ENCODE data around the gene CCDC149.

Gene CCDC149

DNA sequence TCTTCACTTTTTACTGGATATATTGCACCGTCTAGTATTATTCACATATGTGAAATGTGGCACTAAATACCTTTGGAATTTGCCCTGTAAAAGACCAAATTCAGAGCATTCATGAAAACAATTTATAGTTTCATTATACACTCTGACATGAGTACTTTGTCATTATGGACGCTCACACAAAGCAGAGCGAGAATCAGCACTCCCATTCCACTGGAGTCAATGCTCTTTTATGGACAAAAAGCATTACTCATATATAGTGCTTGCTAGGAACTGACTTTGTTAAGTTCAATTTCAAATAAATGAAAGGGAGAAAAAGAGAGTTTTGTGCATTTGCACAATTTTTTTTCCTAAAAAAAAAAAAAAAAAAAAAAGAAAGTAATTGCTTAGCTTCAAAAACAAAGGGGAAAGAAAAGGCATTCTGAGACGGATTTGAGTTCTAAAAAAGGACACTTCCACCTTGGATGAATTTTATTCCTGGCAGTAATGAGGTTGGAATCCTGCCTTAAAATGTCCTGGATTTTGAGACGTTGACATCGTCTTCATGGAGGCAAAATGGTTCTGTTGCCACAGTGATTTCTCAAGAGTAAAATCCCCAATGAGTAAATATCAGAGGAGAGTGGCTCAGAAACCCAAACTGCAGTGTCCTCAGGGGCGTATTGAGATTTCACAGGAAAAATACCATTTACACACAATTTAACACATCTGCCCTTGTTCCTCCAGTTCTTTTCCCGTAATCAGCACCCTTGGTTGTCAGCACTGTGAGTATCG is 34.8 kb downstream of the CCDC149 start:
- TF ChIP-seq, protein P1, sequence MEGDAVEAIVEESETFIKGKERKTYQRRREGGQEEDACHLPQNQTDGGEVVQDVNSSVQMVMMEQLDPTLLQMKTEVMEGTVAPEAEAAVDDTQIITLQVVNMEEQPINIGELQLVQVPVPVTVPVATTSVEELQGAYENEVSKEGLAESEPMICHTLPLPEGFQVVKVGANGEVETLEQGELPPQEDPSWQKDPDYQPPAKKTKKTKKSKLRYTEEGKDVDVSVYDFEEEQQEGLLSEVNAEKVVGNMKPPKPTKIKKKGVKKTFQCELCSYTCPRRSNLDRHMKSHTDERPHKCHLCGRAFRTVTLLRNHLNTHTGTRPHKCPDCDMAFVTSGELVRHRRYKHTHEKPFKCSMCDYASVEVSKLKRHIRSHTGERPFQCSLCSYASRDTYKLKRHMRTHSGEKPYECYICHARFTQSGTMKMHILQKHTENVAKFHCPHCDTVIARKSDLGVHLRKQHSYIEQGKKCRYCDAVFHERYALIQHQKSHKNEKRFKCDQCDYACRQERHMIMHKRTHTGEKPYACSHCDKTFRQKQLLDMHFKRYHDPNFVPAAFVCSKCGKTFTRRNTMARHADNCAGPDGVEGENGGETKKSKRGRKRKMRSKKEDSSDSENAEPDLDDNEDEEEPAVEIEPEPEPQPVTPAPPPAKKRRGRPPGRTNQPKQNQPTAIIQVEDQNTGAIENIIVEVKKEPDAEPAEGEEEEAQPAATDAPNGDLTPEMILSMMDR (IDR thresholded peaks at IDR 0.05; ENCODE audit: insufficient read depth, low read length, poor library complexity, severe bottlenecking), result no peak
- no peak for TF ChIP-seq EZH2phosphoT487 (conservative IDR thresholded peaks at IDR 0.05; ENCODE audit: low read length)
- no peaks in the 10 kb centered on the region for H4K20me1 ChIP-seq (ENCODE audit: low read depth, low read length)
- H3K27ac ChIP-seq (ENCODE audit: low read depth, low read length), result no peak overlapping the region
- no peak overlapping the region for H3K9ac ChIP-seq (ENCODE audit: low read length)
- H3K27me3 ChIP-seq (ENCODE audit: low read length), result no peaks in the 10 kb centered on the region
- H3K79me2 ChIP-seq (ENCODE audit: insufficient read depth, low read length), result no peaks in the 10 kb centered on the region
- no peaks in the 10 kb centered on the region for H3K36me3 ChIP-seq (ENCODE audit: low read length)
- no peak overlapping the region for H3K4me3 ChIP-seq (ENCODE audit: insufficient read depth, low read length, poor library complexity, severe bottlenecking)
- H3K9me2 ChIP-seq (replicated peaks; ENCODE audit: insufficient read depth, low read length), result no peaks in the 10 kb centered on the region
- no peak overlapping the region for H2AFZ ChIP-seq (ENCODE audit: low read depth, low read length, severe bottlenecking)
- H3K4me2 ChIP-seq (ENCODE audit: low read depth, low read length, poor library complexity, severe bottlenecking), result no peak overlapping the region
- no peaks in the 10 kb centered on the region for H3F3A ChIP-seq (ENCODE audit: insufficient read depth)
- H3K9me3 ChIP-seq (ENCODE audit: insufficient read depth, low read length), result no peaks in the 10 kb centered on the region

DNA sequence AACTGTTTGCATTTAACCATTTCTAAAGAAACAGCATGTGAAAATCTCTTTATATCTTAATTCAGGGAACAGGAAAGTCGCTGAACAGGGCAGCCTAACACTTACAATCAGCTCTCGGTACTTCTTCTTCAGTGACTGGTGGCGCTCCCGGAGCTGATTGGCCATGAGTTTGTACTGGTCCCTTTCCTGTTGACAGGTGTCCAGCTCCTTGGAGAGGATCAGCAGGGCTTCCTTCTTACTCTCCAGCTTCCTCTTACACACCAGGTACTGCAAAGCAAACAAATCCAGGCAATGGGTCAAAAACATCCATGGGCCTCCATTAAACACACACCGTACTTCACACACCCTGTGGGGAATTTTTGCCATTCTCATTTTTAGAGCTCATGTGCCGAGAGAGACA is 36.4 kb downstream of the CCDC149 start:
- Histone ChIP-seq H2AFZ (ENCODE audit: low read depth, low read length, severe bottlenecking) (no peak overlapping the region), H3K9ac (ENCODE audit: low read length) (no peak overlapping the region), H3K79me2 (ENCODE audit: insufficient read depth, low read length) (no peaks in the 10 kb centered on the region), H3K36me3 (ENCODE audit: low read length) (no peaks in the 10 kb centered on the region), H3K27ac (ENCODE audit: low read depth, low read length) (no peak overlapping the region), H3K9me2 (replicated peaks; ENCODE audit: insufficient read depth, low read length) (no peaks in the 10 kb centered on the region), H3K4me3 (ENCODE audit: insufficient read depth, low read length, poor library complexity, severe bottlenecking) (no peak overlapping the region), H3F3A (ENCODE audit: insufficient read depth) (no peaks in the 10 kb centered on the region), H3K9me3 (ENCODE audit: insufficient read depth, low read length) (no peaks in the 10 kb centered on the region), H3K27me3 (ENCODE audit: low read length) (no peaks in the 10 kb centered on the region), H3K4me2 (ENCODE audit: low read depth, low read length, poor library complexity, severe bottlenecking) (no peak overlapping the region), H4K20me1 (ENCODE audit: low read depth, low read length) (no peaks in the 10 kb centered on the region)
- TF ChIP-seq EZH2phosphoT487 (conservative IDR thresholded peaks at IDR 0.05; ENCODE audit: low read length), result no peak
- TF ChIP-seq, protein P1 (IDR thresholded peaks at IDR 0.05; ENCODE audit: insufficient read depth, low read length, poor library complexity, severe bottlenecking), result no peak

DNA sequence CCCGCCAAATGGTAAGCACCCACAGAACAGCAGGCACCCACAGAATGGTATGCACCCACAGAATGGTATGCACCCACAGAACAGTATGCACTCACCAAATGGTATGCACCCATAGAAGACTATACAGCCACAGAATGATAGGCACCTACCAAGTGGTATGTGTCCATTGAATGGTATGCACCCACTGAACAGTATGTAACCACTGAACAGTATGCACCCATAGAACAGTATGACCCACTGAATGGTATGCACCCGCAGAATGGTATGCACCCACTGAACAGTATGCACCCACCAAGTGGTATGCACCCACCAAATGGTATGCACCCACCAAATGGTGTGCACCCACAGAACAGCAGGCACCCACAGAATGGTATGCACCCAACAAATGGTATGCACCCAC is 40.1 kb downstream of the CCDC149 start:
- no peaks in the 10 kb centered on the region for H3K27me3 ChIP-seq (ENCODE audit: low read length)
- TF ChIP-seq EZH2phosphoT487 (conservative IDR thresholded peaks at IDR 0.05; ENCODE audit: low read length), result no peak
- TF ChIP-seq, protein P1 (IDR thresholded peaks at IDR 0.05; ENCODE audit: insufficient read depth, low read length, poor library complexity, severe bottlenecking), result no peak
- H3K4me3 ChIP-seq (ENCODE audit: insufficient read depth, low read length, poor library complexity, severe bottlenecking), result no peak overlapping the region
- no peak overlapping the region for H3K27ac ChIP-seq (ENCODE audit: low read depth, low read length)
- H3F3A ChIP-seq (ENCODE audit: insufficient read depth), result no peaks in the 10 kb centered on the region
- no peaks in the 10 kb centered on the region for H3K9me3 ChIP-seq (ENCODE audit: insufficient read depth, low read length)
- H4K20me1 ChIP-seq (ENCODE audit: low read depth, low read length), result no peaks in the 10 kb centered on the region
- no peaks in the 10 kb centered on the region for H3K79me2 ChIP-seq (ENCODE audit: insufficient read depth, low read length)
- H2AFZ ChIP-seq (ENCODE audit: low read depth, low read length, severe bottlenecking), result no peak overlapping the region
- H3K9ac ChIP-seq (ENCODE audit: low read length), result no peak overlapping the region
- no peaks in the 10 kb centered on the region for H3K36me3 ChIP-seq (ENCODE audit: low read length)
- no peaks in the 10 kb centered on the region for H3K9me2 ChIP-seq (replicated peaks; ENCODE audit: insufficient read depth, low read length)
- no peak overlapping the region for H3K4me2 ChIP-seq (ENCODE audit: low read depth, low read length, poor library complexity, severe bottlenecking)

All from SU-DHL-6 (cell line).